Activated naive CD8-positive, alpha-beta T cell (primary cell): ENCODE measurements around the gene CNBD2.
"Not testable (repeated sequence)": the region's sequence is repeated elsewhere in the genome, so short reads cannot be mapped to it uniquely, and the experiment has no call there.

Experiments used
- H3K27ac Mint-ChIP-seq: one replicate; pipeline ENCODE4 v1.8.0; 2021; ENCODE audit warnings: mixed read lengths
- H3K27me3 Mint-ChIP-seq: one replicate; pipeline ENCODE4 v1.8.0; 2021; ENCODE audit warnings: mixed read lengths
- H3K36me3 Mint-ChIP-seq: one replicate; pipeline ENCODE4 v1.8.0; 2021; ENCODE audit warnings: mixed read lengths
- H3K4me1 Mint-ChIP-seq: one replicate; pipeline ENCODE4 v1.8.0; 2021; ENCODE audit warnings: low read depth, mixed read lengths
- H3K4me3 Mint-ChIP-seq: one replicate; pipeline ENCODE4 v1.8.0; 2021; ENCODE audit warnings: mild to moderate bottlenecking, mixed read lengths
- H3K9me3 Mint-ChIP-seq: one replicate; pipeline ENCODE4 v1.8.0; 2021; ENCODE audit warnings: low read depth, mixed read lengths

The CNBD2 gene

GRCh38 chr20:35954907-35955251, 13.5 kb upstream of the CNBD2 start:
- Mint-ChIP-seq H3K36me3 (peaks cover 3% of the 10 kb centered on the region), H3K27ac (peak overlapping the region; percentile 100), H3K27me3 (no peaks in the 10 kb centered on the region), H3K4me3 (peak overlapping the region; percentile 99), H3K9me3 (peaks cover 6% of the 10 kb centered on the region), H3K4me1 (peaks cover 25% of the 10 kb centered on the region)

- Mint-ChIP-seq H3K27me3 (no peaks in the 10 kb centered on the region), H3K36me3 (peaks cover 3% of the 10 kb centered on the region), H3K4me3 (no peak overlapping the region), H3K9me3 (peaks cover 6% of the 10 kb centered on the region), H3K27ac (no peak overlapping the region), H3K4me1 (peaks cover 21% of the 10 kb centered on the region)
Observed at GRCh38 chr20:35956616-35957015, 11.8 kb upstream of the CNBD2 start.

GRCh38 chr20:35959291-35959690, 9.1 kb upstream of the CNBD2 start:
- not testable (repeated sequence) for H3K27me3 Mint-ChIP-seq, H3K27ac Mint-ChIP-seq

GRCh38 chr20:35963878-35964277, 4.5 kb upstream of the CNBD2 start:
- no peaks in the 10 kb centered on the region for H3K36me3 Mint-ChIP-seq
- H3K27me3 Mint-ChIP-seq: no peaks in the 10 kb centered on the region
- no peak overlapping the region for H3K4me3 Mint-ChIP-seq
- H3K27ac Mint-ChIP-seq: no peak overlapping the region
- H3K4me1 Mint-ChIP-seq: peaks cover 3% of the 10 kb centered on the region
- peaks cover 6% of the 10 kb centered on the region for H3K9me3 Mint-ChIP-seq

More at GRCh38 chr20:35959291-35959690, 9.1 kb upstream of the CNBD2 start:
- not testable (repeated sequence) for H3K36me3 Mint-ChIP-seq, H3K4me3 Mint-ChIP-seq, H3K4me1 Mint-ChIP-seq, H3K9me3 Mint-ChIP-seq

GRCh38 chr20:35968930-35969329, 540 bp downstream of the CNBD2 start:
- H3K4me1 Mint-ChIP-seq: peaks cover 3% of the 10 kb centered on the region
- H3K4me3 Mint-ChIP-seq: no peak overlapping the region
- no peaks in the 10 kb centered on the region for H3K36me3 Mint-ChIP-seq
- H3K9me3 Mint-ChIP-seq: no peaks in the 10 kb centered on the region
- no peaks in the 10 kb centered on the region for H3K27me3 Mint-ChIP-seq
- H3K27ac Mint-ChIP-seq: no peak overlapping the region

GRCh38 chr20:35971981-35972380, 3.6 kb downstream of the CNBD2 start:
- Mint-ChIP-seq H3K27ac (no peak overlapping the region), H3K9me3 (no peaks in the 10 kb centered on the region), H3K4me1 (no peaks in the 10 kb centered on the region), H3K4me3 (no peak overlapping the region), H3K36me3 (no peaks in the 10 kb centered on the region), H3K27me3 (no peaks in the 10 kb centered on the region)

- Mint-ChIP-seq H3K9me3 (no peaks in the 10 kb centered on the region), H3K4me1 (no peaks in the 10 kb centered on the region), H3K36me3 (no peaks in the 10 kb centered on the region), H3K27ac (no peak overlapping the region), H3K4me3 (no peak overlapping the region), H3K27me3 (no peaks in the 10 kb centered on the region)
Observed at GRCh38 chr20:35972462-35972861, 4.1 kb downstream of the CNBD2 start.

- no peaks in the 10 kb centered on the region for H3K27me3 Mint-ChIP-seq
- no peak overlapping the region for H3K4me3 Mint-ChIP-seq
- no peaks in the 10 kb centered on the region for H3K36me3 Mint-ChIP-seq
- no peaks in the 10 kb centered on the region for H3K4me1 Mint-ChIP-seq
- H3K9me3 Mint-ChIP-seq: no peaks in the 10 kb centered on the region
- no peak overlapping the region for H3K27ac Mint-ChIP-seq
Observed at GRCh38 chr20:35974256-35974655, 5.9 kb downstream of the CNBD2 start.

- Mint-ChIP-seq H3K36me3 (no peaks in the 10 kb centered on the region), H3K4me3 (no peak overlapping the region), H3K27ac (no peak overlapping the region), H3K27me3 (no peaks in the 10 kb centered on the region), H3K9me3 (no peaks in the 10 kb centered on the region), H3K4me1 (no peaks in the 10 kb centered on the region)
Observed at GRCh38 chr20:35975576-35976373, 7.4 kb downstream of the CNBD2 start.

GRCh38 chr20:35978041-35978513, 9.7 kb downstream of the CNBD2 start:
- H3K36me3 Mint-ChIP-seq: no peaks in the 10 kb centered on the region

GRCh38 chr20:35979544-35979943, 11.2 kb downstream of the CNBD2 start:
- no peaks in the 10 kb centered on the region for H3K36me3 Mint-ChIP-seq
- H3K4me1 Mint-ChIP-seq: no peaks in the 10 kb centered on the region
- no peak overlapping the region for H3K27ac Mint-ChIP-seq
- no peaks in the 10 kb centered on the region for H3K9me3 Mint-ChIP-seq
- H3K4me3 Mint-ChIP-seq: no peak overlapping the region
- no peaks in the 10 kb centered on the region for H3K27me3 Mint-ChIP-seq

More at GRCh38 chr20:35978041-35978513, 9.7 kb downstream of the CNBD2 start:
- Mint-ChIP-seq H3K4me3 (no peak overlapping the region), H3K27ac (no peak overlapping the region), H3K27me3 (no peaks in the 10 kb centered on the region), H3K9me3 (no peaks in the 10 kb centered on the region), H3K4me1 (no peaks in the 10 kb centered on the region)

- no peaks in the 10 kb centered on the region for H3K9me3 Mint-ChIP-seq
- no peaks in the 10 kb centered on the region for H3K36me3 Mint-ChIP-seq
- H3K27me3 Mint-ChIP-seq: no peaks in the 10 kb centered on the region
- no peaks in the 10 kb centered on the region for H3K4me1 Mint-ChIP-seq
- H3K4me3 Mint-ChIP-seq: no peak overlapping the region
- no peak overlapping the region for H3K27ac Mint-ChIP-seq
Observed at GRCh38 chr20:35981969-35982368, 13.6 kb downstream of the CNBD2 start.

GRCh38 chr20:35984382-35984781, 16.0 kb downstream of the CNBD2 start:
- Mint-ChIP-seq H3K4me3 (no peak overlapping the region), H3K27me3 (peaks cover 2% of the 10 kb centered on the region), H3K36me3 (no peaks in the 10 kb centered on the region), H3K4me1 (no peaks in the 10 kb centered on the region), H3K27ac (no peak overlapping the region), H3K9me3 (no peaks in the 10 kb centered on the region)

- Mint-ChIP-seq H3K4me3 (no peak overlapping the region), H3K27ac (no peak overlapping the region), H3K27me3 (peaks cover 6% of the 10 kb centered on the region), H3K4me1 (no peaks in the 10 kb centered on the region), H3K9me3 (no peaks in the 10 kb centered on the region), H3K36me3 (no peaks in the 10 kb centered on the region)
Observed at GRCh38 chr20:35985806-35986205, 17.4 kb downstream of the CNBD2 start.

GRCh38 chr20:35988910-35989463, 20.6 kb downstream of the CNBD2 start:
- H3K36me3 Mint-ChIP-seq: no peaks in the 10 kb centered on the region
- peaks cover 5% of the 10 kb centered on the region for H3K4me1 Mint-ChIP-seq
- H3K27ac Mint-ChIP-seq: no peak overlapping the region
- H3K9me3 Mint-ChIP-seq: no peaks in the 10 kb centered on the region
- no peak overlapping the region for H3K4me3 Mint-ChIP-seq
- H3K27me3 Mint-ChIP-seq: peaks cover 8% of the 10 kb centered on the region
